Stomach (tissue), 4 donors: Measurements from ENCODE around the gene CHD6.

ENCODE experiments used
- EP300 ChIP-seq: sonication (generic); formaldehyde crosslinking; IDR thresholded peaks from one replicate; pipeline ENCODE4 v1.6.1; 2017; ENCODE audit warnings: antibody characterized with exemption
- POLR2A ChIP-seq, 4 donors: fragments of 450-650 bp; IDR thresholded peaks; one replicate each; pipeline ENCODE4 v1.6.1; 2016; ENCODE audit warnings: antibody characterized with exemption in 4 of 4, control low read depth in 2 of 4, mild to moderate bottlenecking in 1 of 4, moderate library complexity in 1 of 4
- POLR2AphosphoS5 ChIP-seq, 3 donors: sonication (generic); formaldehyde crosslinking; IDR thresholded peaks; one replicate each; pipeline ENCODE4 v1.6.1; 2016; ENCODE audit warnings: antibody characterized with exemption in 3 of 3
- TF ChIP-seq, protein P1 (sequence below), 7 experiments: fragments of 450-650 bp in 4 of 7; fragments of 200-600 bp in 3 of 7; sonication (generic) in 3 of 7; IDR thresholded peaks; one replicate each; pipeline ENCODE4 v1.5.1; 2016 to 2019; ENCODE audit warnings: antibody characterized with exemption in 7 of 7, control low read depth in 2 of 7, mild to moderate bottlenecking in 1 of 7

DNA sequence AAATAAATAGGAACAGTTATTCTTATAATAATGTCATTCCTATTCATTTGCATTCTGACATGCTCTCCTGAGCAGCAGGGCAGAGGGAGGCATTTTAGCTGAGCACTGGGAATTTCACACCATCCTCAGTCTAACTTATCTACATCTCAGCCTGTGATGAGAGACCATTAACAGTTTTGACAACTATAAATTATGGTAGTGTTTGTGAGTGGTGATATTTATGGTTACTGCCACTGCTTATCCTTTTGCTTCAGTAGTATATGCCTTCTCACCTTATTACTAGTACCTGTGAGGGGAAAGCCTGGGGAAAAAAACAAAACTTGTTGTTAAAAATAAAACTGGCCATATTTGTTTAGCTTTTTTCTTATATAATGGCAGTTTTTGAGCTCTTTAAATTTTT, 17.0 kb upstream of the CHD6 start:
- TF ChIP-seq, protein P1, sequence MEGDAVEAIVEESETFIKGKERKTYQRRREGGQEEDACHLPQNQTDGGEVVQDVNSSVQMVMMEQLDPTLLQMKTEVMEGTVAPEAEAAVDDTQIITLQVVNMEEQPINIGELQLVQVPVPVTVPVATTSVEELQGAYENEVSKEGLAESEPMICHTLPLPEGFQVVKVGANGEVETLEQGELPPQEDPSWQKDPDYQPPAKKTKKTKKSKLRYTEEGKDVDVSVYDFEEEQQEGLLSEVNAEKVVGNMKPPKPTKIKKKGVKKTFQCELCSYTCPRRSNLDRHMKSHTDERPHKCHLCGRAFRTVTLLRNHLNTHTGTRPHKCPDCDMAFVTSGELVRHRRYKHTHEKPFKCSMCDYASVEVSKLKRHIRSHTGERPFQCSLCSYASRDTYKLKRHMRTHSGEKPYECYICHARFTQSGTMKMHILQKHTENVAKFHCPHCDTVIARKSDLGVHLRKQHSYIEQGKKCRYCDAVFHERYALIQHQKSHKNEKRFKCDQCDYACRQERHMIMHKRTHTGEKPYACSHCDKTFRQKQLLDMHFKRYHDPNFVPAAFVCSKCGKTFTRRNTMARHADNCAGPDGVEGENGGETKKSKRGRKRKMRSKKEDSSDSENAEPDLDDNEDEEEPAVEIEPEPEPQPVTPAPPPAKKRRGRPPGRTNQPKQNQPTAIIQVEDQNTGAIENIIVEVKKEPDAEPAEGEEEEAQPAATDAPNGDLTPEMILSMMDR (IDR thresholded peaks at IDR 0.05): no peak
- no peak for TF ChIP-seq POLR2A (IDR thresholded peaks at IDR 0.05)
- TF ChIP-seq POLR2AphosphoS5 (IDR thresholded peaks at IDR 0.05): no peak
- no peak for TF ChIP-seq EP300
